22Rv1 (cell line): ENCODE results near the gene CUL4A.

ENCODE experiments used
- ZFX ChIP-seq: fragments of 450-650 bp; IDR thresholded peaks from 2 replicates; pipeline ENCODE4 v1.6.1; 2017; ENCODE audit warnings: antibody characterized with exemption, borderline replicate concordance
- TF ChIP-seq, protein P1 (sequence below): fragments of 450-650 bp; IDR thresholded peaks from 2 replicates; pipeline ENCODE4 v1.5.1; 2017; ENCODE audit warnings: mild to moderate bottlenecking

DNA sequence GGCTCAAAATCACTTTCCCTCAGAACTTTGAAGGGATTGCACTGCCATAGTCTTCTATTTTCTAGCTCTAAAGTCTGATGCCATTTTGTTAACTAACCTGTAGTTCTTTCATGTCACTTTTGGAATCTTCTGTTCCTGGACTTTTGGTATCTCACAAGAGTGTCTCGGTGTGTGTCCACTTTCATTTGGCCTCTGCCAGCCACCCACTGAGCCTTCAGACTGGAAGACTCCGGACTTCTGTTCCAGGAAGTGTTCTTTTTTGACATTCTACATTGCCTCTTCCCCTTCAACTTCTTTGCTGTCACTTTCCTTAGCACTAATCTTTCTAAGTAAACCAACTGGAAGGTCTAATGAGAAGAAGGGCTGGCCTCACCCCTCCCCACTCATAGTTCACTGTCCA is 62.6 kb downstream of the CUL4A start:
- TF ChIP-seq, protein P1, sequence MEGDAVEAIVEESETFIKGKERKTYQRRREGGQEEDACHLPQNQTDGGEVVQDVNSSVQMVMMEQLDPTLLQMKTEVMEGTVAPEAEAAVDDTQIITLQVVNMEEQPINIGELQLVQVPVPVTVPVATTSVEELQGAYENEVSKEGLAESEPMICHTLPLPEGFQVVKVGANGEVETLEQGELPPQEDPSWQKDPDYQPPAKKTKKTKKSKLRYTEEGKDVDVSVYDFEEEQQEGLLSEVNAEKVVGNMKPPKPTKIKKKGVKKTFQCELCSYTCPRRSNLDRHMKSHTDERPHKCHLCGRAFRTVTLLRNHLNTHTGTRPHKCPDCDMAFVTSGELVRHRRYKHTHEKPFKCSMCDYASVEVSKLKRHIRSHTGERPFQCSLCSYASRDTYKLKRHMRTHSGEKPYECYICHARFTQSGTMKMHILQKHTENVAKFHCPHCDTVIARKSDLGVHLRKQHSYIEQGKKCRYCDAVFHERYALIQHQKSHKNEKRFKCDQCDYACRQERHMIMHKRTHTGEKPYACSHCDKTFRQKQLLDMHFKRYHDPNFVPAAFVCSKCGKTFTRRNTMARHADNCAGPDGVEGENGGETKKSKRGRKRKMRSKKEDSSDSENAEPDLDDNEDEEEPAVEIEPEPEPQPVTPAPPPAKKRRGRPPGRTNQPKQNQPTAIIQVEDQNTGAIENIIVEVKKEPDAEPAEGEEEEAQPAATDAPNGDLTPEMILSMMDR, result no peak
- no peak for TF ChIP-seq ZFX
